ENCODE measurements around the gene LYZ.

The LYZ gene

GRCh38 chr12:69389831-69390230 lies 41.6 kb downstream of the LYZ start:
- no peak for FAIRE-seq

GRCh38 chr12:69392179-69392928 lies 44.2 kb downstream of the LYZ start:
- no peak for FAIRE-seq

GRCh38 chr12:69396041-69396440 lies 47.9 kb downstream of the LYZ start:
- no peak for FAIRE-seq

- no peak for FAIRE-seq
Measured at GRCh38 chr12:69396963-69397362, 48.8 kb downstream of the LYZ start.

GRCh38 chr12:69397978-69398377 lies 49.8 kb downstream of the LYZ start:
- FAIRE-seq, result no peak

- FAIRE-seq, result no peak
Measured at GRCh38 chr12:69401940-69402339, 53.8 kb downstream of the LYZ start.

Data from A204.1 (cell line).